Activated CD4-positive, alpha-beta T cell treated with anti-CD3 and anti-CD28 coated beads, Interleukin-2, amount 10 ng/mL, durations not matched to agents 7 days and 5 days (primary cell): ENCODE measurements around the gene MAN1A2. TPM values are rescaled to one million over a fixed set of nuclear protein-coding genes. Genes with fewer than 3 reads are reported as not detected.

Experiments used
- CTCF ChIA-PET: fragments of 350-600 bp; sonication (Branson Sonifier 250); formaldehyde crosslinking; loops from one replicate; lab custom pipeline; 2021; ENCODE audit warnings: antibody characterized with exemption; lab: Charles Lee
- POLR2A ChIA-PET: fragments of 350-600 bp; sonication (Branson Sonifier 250); formaldehyde crosslinking; loops from one replicate; lab custom pipeline; 2021; ENCODE audit warnings: antibody characterized with exemption; lab: Charles Lee
- DNase-seq: peaks from one replicate; pipeline ENCODE4 v3.0.0-alpha.2; 2020
- H3K27ac Mint-ChIP-seq: one replicate; pipeline ENCODE4 v1.8.0; 2021; ENCODE audit warnings: mild to moderate bottlenecking, moderate library complexity, mixed read lengths
- H3K27me3 Mint-ChIP-seq: one replicate; pipeline ENCODE4 v1.8.0; 2021; ENCODE audit warnings: mixed read lengths
- H3K36me3 Mint-ChIP-seq: one replicate; pipeline ENCODE4 v1.8.0; 2021; ENCODE audit warnings: low read depth, mixed read lengths
- H3K4me1 Mint-ChIP-seq: one replicate; pipeline ENCODE4 v1.8.0; 2021; ENCODE audit warnings: mixed read lengths
- H3K4me3 Mint-ChIP-seq: one replicate; pipeline ENCODE4 v1.8.0; 2021; ENCODE audit warnings: mild to moderate bottlenecking, moderate library complexity, mixed read lengths
- H3K9me3 Mint-ChIP-seq: one replicate; pipeline ENCODE4 v1.8.0; 2021; ENCODE audit warnings: mixed read lengths
- total RNA-seq, 2 experiments: library from RNA; stranded (reverse); gene quantifications; one replicate each; pipeline ENCODE4 v1.2.3, GENCODE V29; 2021

Gene MAN1A2
- total RNA-seq, 2 experiments from 2014 or later = 35.0 to 38.8 TPM

GRCh38 chr1:117481410-117481809 is 114.2 kb downstream of the MAN1A2 start:
- ChIA-PET POLR2A (no interaction called here), CTCF (no interaction called here)
- no peak overlapping the region for H3K27ac Mint-ChIP-seq
- no peaks in the 10 kb centered on the region for H3K4me1 Mint-ChIP-seq
- DNase-seq = no peak
- H3K27me3 Mint-ChIP-seq = no peaks in the 10 kb centered on the region
- H3K4me3 Mint-ChIP-seq = no peak overlapping the region
- H3K9me3 Mint-ChIP-seq = peaks cover 5% of the 10 kb centered on the region
- H3K36me3 Mint-ChIP-seq = peaks cover 42% of the 10 kb centered on the region

- ChIA-PET CTCF (no interaction called here), POLR2A (no interaction called here)
- Mint-ChIP-seq H3K4me1 (no peaks in the 10 kb centered on the region), H3K27ac (no peak overlapping the region), H3K9me3 (no peaks in the 10 kb centered on the region), H3K27me3 (no peaks in the 10 kb centered on the region), H3K4me3 (no peak overlapping the region), H3K36me3 (no peaks in the 10 kb centered on the region)
- no peak for DNase-seq
Observed at GRCh38 chr1:117493906-117494305, 126.7 kb downstream of the MAN1A2 start.

GRCh38 chr1:117495068-117495467 is 127.8 kb downstream of the MAN1A2 start:
- Mint-ChIP-seq H3K27ac (no peak overlapping the region), H3K4me3 (no peak overlapping the region), H3K9me3 (no peaks in the 10 kb centered on the region), H3K27me3 (no peaks in the 10 kb centered on the region), H3K36me3 (peaks cover 3% of the 10 kb centered on the region), H3K4me1 (no peaks in the 10 kb centered on the region)
- ChIA-PET CTCF (no interaction called here), POLR2A (no interaction called here)
- DNase-seq = no peak

GRCh38 chr1:117499071-117499470 is 131.8 kb downstream of the MAN1A2 start:
- no peaks in the 10 kb centered on the region for H3K27me3 Mint-ChIP-seq
- no peak for DNase-seq
- no peaks in the 10 kb centered on the region for H3K9me3 Mint-ChIP-seq
- H3K27ac Mint-ChIP-seq = no peak overlapping the region
- no peak overlapping the region for H3K4me3 Mint-ChIP-seq
- peaks cover 8% of the 10 kb centered on the region for H3K36me3 Mint-ChIP-seq
- H3K4me1 Mint-ChIP-seq = no peaks in the 10 kb centered on the region
- ChIA-PET POLR2A (no interaction called here), CTCF (interaction anchor here (0.6 kb wide), 1 partner anchor 9 kb away, joined by 3 read pairs; no protein-coding TSS in a partner anchor)

- H3K27ac Mint-ChIP-seq = no peak overlapping the region
- H3K36me3 Mint-ChIP-seq = peaks cover 11% of the 10 kb centered on the region
- CTCF ChIA-PET = interaction anchor here (1.5 kb wide), 1 partner anchor 382 kb away, joined by 3 read pairs; no protein-coding TSS in a partner anchor
- POLR2A ChIA-PET = no interaction called here
- no peak overlapping the region for H3K4me3 Mint-ChIP-seq
- H3K27me3 Mint-ChIP-seq = no peaks in the 10 kb centered on the region
- no peak for DNase-seq
- no peaks in the 10 kb centered on the region for H3K4me1 Mint-ChIP-seq
- H3K9me3 Mint-ChIP-seq = no peaks in the 10 kb centered on the region
Observed at GRCh38 chr1:117500584-117500983, 133.3 kb downstream of the MAN1A2 start.

GRCh38 chr1:117501281-117501680 is 134.0 kb downstream of the MAN1A2 start:
- POLR2A ChIA-PET = no interaction called here
- H3K4me3 Mint-ChIP-seq = no peak overlapping the region
- DNase-seq = no peak
- no peaks in the 10 kb centered on the region for H3K4me1 Mint-ChIP-seq
- no peaks in the 10 kb centered on the region for H3K9me3 Mint-ChIP-seq
- no peaks in the 10 kb centered on the region for H3K27me3 Mint-ChIP-seq
- no peak overlapping the region for H3K27ac Mint-ChIP-seq
- CTCF ChIA-PET = interaction anchor here (1.5 kb wide), 1 partner anchor 381 kb away, joined by 3 read pairs; no protein-coding TSS in a partner anchor
- peaks cover 11% of the 10 kb centered on the region for H3K36me3 Mint-ChIP-seq

- POLR2A ChIA-PET = no interaction called here
- Mint-ChIP-seq H3K27ac (no peak overlapping the region), H3K4me3 (no peak overlapping the region), H3K36me3 (peaks cover 4% of the 10 kb centered on the region), H3K9me3 (no peaks in the 10 kb centered on the region), H3K4me1 (peaks cover 2% of the 10 kb centered on the region), H3K27me3 (no peaks in the 10 kb centered on the region)
- CTCF ChIA-PET = no interaction called here
- DNase-seq = no peak
Observed at GRCh38 chr1:117511273-117511672, 144.0 kb downstream of the MAN1A2 start.

GRCh38 chr1:117512728-117513321 is 145.6 kb downstream of the MAN1A2 start:
- Mint-ChIP-seq H3K4me1 (peaks cover 2% of the 10 kb centered on the region), H3K27me3 (no peaks in the 10 kb centered on the region), H3K27ac (no peak overlapping the region), H3K9me3 (no peaks in the 10 kb centered on the region), H3K36me3 (peaks cover 14% of the 10 kb centered on the region), H3K4me3 (no peak overlapping the region)
- ChIA-PET POLR2A (no interaction called here), CTCF (interaction anchor here (0.6 to 1.8 kb wide), 9 partner anchors 16 to 250 kb away, joined by 3 to 12 read pairs (median 3); no protein-coding TSS in a partner anchor)
- no peak for DNase-seq

GRCh38 chr1:117523111-117523510 is 155.9 kb downstream of the MAN1A2 start:
- Mint-ChIP-seq H3K27ac (no peak overlapping the region), H3K27me3 (no peaks in the 10 kb centered on the region), H3K9me3 (peaks cover 5% of the 10 kb centered on the region), H3K4me1 (peaks cover 5% of the 10 kb centered on the region), H3K4me3 (no peak overlapping the region), H3K36me3 (no peaks in the 10 kb centered on the region)
- ChIA-PET POLR2A (no interaction called here), CTCF (no interaction called here)
- DNase-seq = no peak

GRCh38 chr1:117527074-117527473 is 159.8 kb downstream of the MAN1A2 start:
- no peak for DNase-seq
- Mint-ChIP-seq H3K27me3 (no peaks in the 10 kb centered on the region), H3K27ac (no peak overlapping the region), H3K4me3 (no peak overlapping the region), H3K4me1 (no peaks in the 10 kb centered on the region), H3K9me3 (peaks cover 2% of the 10 kb centered on the region), H3K36me3 (peaks cover 5% of the 10 kb centered on the region)
- ChIA-PET POLR2A (no interaction called here), CTCF (interaction anchor here (1.4 kb wide), 1 partner anchor 14 kb away, joined by 7 read pairs; no protein-coding TSS in a partner anchor)

GRCh38 chr1:117527566-117528102 is 160.4 kb downstream of the MAN1A2 start:
- H3K27ac Mint-ChIP-seq = no peak overlapping the region
- POLR2A ChIA-PET = no interaction called here
- no peaks in the 10 kb centered on the region for H3K4me1 Mint-ChIP-seq
- DNase-seq = no peak
- peaks cover 2% of the 10 kb centered on the region for H3K9me3 Mint-ChIP-seq
- H3K4me3 Mint-ChIP-seq = no peak overlapping the region
- H3K36me3 Mint-ChIP-seq = peaks cover 5% of the 10 kb centered on the region
- CTCF ChIA-PET = interaction anchor here (1.3 to 2.0 kb wide), 3 partner anchors 8 to 227 kb away, joined by 3 to 7 read pairs (median 7); no protein-coding TSS in a partner anchor
- no peaks in the 10 kb centered on the region for H3K27me3 Mint-ChIP-seq

- no peak for DNase-seq
- Mint-ChIP-seq H3K27me3 (no peaks in the 10 kb centered on the region), H3K27ac (no peak overlapping the region), H3K4me3 (no peak overlapping the region), H3K36me3 (peaks cover 5% of the 10 kb centered on the region), H3K9me3 (peaks cover 2% of the 10 kb centered on the region), H3K4me1 (no peaks in the 10 kb centered on the region)
- ChIA-PET POLR2A (no interaction called here), CTCF (interaction anchor here (1.0 to 2.0 kb wide), 3 partner anchors 54 to 229 kb away, joined by 3 to 7 read pairs (median 4); no protein-coding TSS in a partner anchor)
Observed at GRCh38 chr1:117529683-117530082, 162.4 kb downstream of the MAN1A2 start.

- ChIA-PET CTCF (no interaction called here), POLR2A (no interaction called here)
- Mint-ChIP-seq H3K4me3 (no peak overlapping the region), H3K27ac (no peak overlapping the region), H3K36me3 (peaks cover 5% of the 10 kb centered on the region), H3K9me3 (peaks cover 2% of the 10 kb centered on the region), H3K4me1 (no peaks in the 10 kb centered on the region), H3K27me3 (no peaks in the 10 kb centered on the region)
- DNase-seq = no peak
Observed at GRCh38 chr1:117531222-117531621, 164.0 kb downstream of the MAN1A2 start.
